GM06990 (cell line): Measurements from ENCODE around the gene STUM.
A peak's percentile ranks its signal among the peaks of the same experiment; 100 is the strongest.
"Not testable (repeated sequence)": the region's sequence is repeated elsewhere in the genome, so short reads cannot be mapped to it uniquely, and the experiment has no call there.

Experiments
- DNase-seq: peaks from one replicate; pipeline ENCODE4 v3.0.0-alpha.2; 2011; ENCODE audit not compliant: insufficient read length; ENCODE audit errors: extremely low read depth
- H3K27me3 ChIP-seq: replicated peaks from 2 replicates; pipeline ENCODE4 v1.6.0; 2011; ENCODE audit warnings: low read length; ENCODE audit not compliant: control insufficient read depth, insufficient read depth
- H3K36me3 ChIP-seq: 2 replicates; pipeline ENCODE4 v1.5.1; 2011; ENCODE audit warnings: low read length; ENCODE audit not compliant: control insufficient read depth, insufficient read depth
- H3K4me3 ChIP-seq: replicated peaks from 2 replicates; pipeline ENCODE4 v1.5.1; 2011; ENCODE audit warnings: low read depth, mild to moderate bottlenecking, control low read depth, low read length
- CTCF ChIP-seq: IDR thresholded peaks from 2 replicates; pipeline ENCODE4 v1.5.1; 2011; ENCODE audit warnings: low read length, control low read depth, mild to moderate bottlenecking, inconsistent platforms; ENCODE audit not compliant: insufficient read depth, poor library complexity, severe bottlenecking

Gene STUM

GRCh38 chr1:226593541-226593940 lies 45.0 kb downstream of the STUM start:
- TF ChIP-seq CTCF = no peak

GRCh38 chr1:226596531-226597165 lies 48.1 kb downstream of the STUM start:
- H3K4me3 ChIP-seq = no peak overlapping the region
- TF ChIP-seq CTCF = peak; percentile 16
- no peaks in the 10 kb centered on the region for H3K36me3 ChIP-seq
- no peak for DNase-seq
- H3K27me3 ChIP-seq = peaks cover 1% of the 10 kb centered on the region; the same call in 1 of the 2 replicates

More at GRCh38 chr1:226593541-226593940, 45.0 kb downstream of the STUM start:
- peaks cover 1% of the 10 kb centered on the region; the same call in 1 of the 2 replicates for H3K27me3 ChIP-seq
- no peak overlapping the region for H3K4me3 ChIP-seq
- H3K36me3 ChIP-seq = no peaks in the 10 kb centered on the region
- no peak for DNase-seq

- Histone ChIP-seq H3K4me3 (no peak overlapping the region), H3K36me3 (no peaks in the 10 kb centered on the region), H3K27me3 (peaks cover 1% of the 10 kb centered on the region; the same call in 1 of the 2 replicates)
- DNase-seq = no peak
- TF ChIP-seq CTCF = no peak
Measured at GRCh38 chr1:226597616-226598454, 49.3 kb downstream of the STUM start.

GRCh38 chr1:226598455-226598849 lies 49.9 kb downstream of the STUM start:
- H3K27me3 ChIP-seq = peaks cover 1% of the 10 kb centered on the region; the same call in 1 of the 2 replicates
- no peaks in the 10 kb centered on the region for H3K36me3 ChIP-seq
- no peak for TF ChIP-seq CTCF
- no peak for DNase-seq
- H3K4me3 ChIP-seq = no peak overlapping the region

- not testable (repeated sequence) for DNase-seq, H3K27me3 ChIP-seq, H3K36me3 ChIP-seq, H3K4me3 ChIP-seq
Measured at GRCh38 chr1:226598955-226599354, 50.4 kb downstream of the STUM start.

- no peak for TF ChIP-seq CTCF
- Histone ChIP-seq H3K36me3 (no peaks in the 10 kb centered on the region), H3K27me3 (no peaks in the 10 kb centered on the region; the same call in 1 of the 2 replicates), H3K4me3 (no peak overlapping the region)
- DNase-seq = no peak
Measured at GRCh38 chr1:226599636-226600238, 51.2 kb downstream of the STUM start.
